Measurements from ENCODE around the gene SLC38A11. TPM values are rescaled to one million over a fixed set of nuclear protein-coding genes. Genes with fewer than 3 reads are reported as not detected.

SLC38A11 gene
- total RNA-seq, 1 experiment from 2014 or later: 0.46 TPM

DNA sequence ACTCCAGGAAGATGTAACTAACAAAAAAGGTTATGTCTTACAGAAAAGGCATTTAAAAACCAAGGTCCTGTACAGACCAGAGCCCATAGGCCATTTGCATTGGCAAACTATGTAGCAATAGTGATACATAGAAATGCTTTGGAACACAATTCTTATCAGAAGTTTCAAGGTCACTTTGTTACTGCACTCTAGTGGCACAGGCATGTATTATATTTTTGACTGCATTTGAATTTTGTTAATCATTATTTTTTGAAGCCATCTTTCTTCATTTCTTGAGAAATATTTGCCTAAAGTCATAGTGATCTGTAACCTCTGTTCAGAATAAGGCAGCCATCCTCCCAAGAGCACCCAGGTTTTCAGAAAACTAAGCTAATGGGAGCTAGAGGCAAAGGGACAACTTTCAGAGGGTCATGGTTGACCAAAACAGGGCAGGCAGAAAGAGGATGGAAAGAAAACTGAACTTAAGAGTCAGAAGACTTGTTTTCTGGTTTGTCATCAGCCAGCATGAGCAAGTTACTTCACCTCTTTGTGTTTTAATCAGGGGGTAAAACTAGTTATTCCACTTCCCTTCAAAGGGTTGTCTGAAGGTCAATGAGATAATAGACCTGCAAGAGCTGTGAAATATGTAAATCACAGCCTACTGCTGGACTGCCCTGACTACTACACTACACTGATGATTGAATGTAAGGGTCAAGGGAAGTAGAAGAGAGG, 41.5 kb downstream of the SLC38A11 start:
- TF ChIP-seq, protein P1, sequence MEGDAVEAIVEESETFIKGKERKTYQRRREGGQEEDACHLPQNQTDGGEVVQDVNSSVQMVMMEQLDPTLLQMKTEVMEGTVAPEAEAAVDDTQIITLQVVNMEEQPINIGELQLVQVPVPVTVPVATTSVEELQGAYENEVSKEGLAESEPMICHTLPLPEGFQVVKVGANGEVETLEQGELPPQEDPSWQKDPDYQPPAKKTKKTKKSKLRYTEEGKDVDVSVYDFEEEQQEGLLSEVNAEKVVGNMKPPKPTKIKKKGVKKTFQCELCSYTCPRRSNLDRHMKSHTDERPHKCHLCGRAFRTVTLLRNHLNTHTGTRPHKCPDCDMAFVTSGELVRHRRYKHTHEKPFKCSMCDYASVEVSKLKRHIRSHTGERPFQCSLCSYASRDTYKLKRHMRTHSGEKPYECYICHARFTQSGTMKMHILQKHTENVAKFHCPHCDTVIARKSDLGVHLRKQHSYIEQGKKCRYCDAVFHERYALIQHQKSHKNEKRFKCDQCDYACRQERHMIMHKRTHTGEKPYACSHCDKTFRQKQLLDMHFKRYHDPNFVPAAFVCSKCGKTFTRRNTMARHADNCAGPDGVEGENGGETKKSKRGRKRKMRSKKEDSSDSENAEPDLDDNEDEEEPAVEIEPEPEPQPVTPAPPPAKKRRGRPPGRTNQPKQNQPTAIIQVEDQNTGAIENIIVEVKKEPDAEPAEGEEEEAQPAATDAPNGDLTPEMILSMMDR (IDR thresholded peaks at IDR 0.05): peak; percentile 23; the same call in 1 of the 2 replicates
- TF ChIP-seq POLR2AphosphoS5 (IDR thresholded peaks at IDR 0.05; ENCODE audit: low read depth, low read length): no peak
- CTCF ChIA-PET: no interaction called here
- no peaks in the 10 kb centered on the region for H3K36me3 ChIP-seq (ENCODE audit: control insufficient read depth, insufficient read depth, low read length)
- H3K4me1 ChIP-seq (ENCODE audit: control insufficient read depth, insufficient read depth, low read length): no peaks in the 10 kb centered on the region
- in situ Hi-C loops (cut with HindIII; ENCODE audit: low pct_unique_long_range_greater_than_20kb, low sequenced_read_pairs): no loop called here
- ATAC-seq: no peak
- no peaks in the 10 kb centered on the region for H3K9me3 ChIP-seq (ENCODE audit: control insufficient read depth, insufficient read depth, low read depth, low read length)
- intact Hi-C loops (cut with micrococcal nuclease; ENCODE audit: unreplicated experiment): no loop called here
- no peak overlapping the region for H3K27ac ChIP-seq (ENCODE audit: low read length)
- H3K4me3 ChIP-seq (ENCODE audit: low read depth in 2 of 2, low read length in 2 of 2): no peak overlapping the region
- POLR2A ChIA-PET: no interaction called here
- DNase-seq (ENCODE audit: low read depth, low spot score): no peak
- no peaks in the 10 kb centered on the region for H3K27me3 ChIP-seq (ENCODE audit: control insufficient read depth, insufficient read depth, low read length)
- BruUV-seq (replicated peaks): no TSS peak

DNA sequence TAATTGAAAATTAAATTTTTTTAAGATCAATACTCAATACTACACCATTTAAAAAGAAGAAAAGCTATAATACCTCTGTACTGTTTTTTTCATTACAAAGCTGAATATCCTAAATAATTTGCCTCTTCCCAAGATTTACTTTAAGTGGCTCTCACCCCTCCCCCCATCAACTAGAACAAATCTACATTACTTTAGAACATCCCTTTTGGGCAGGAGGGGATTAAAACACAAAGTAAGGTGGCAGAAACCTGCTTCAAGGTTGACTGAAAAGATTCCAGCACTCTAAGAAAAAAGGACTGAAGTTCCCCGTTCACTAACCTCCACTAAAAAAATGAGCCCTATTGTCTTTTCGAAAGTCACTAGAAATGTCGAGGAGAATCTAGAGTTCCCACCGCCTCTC, 42.3 kb downstream of the SLC38A11 start:
- no peak overlapping the region for H3K4me3 ChIP-seq (ENCODE audit: low read depth in 2 of 2, low read length in 2 of 2)
- H3K9me3 ChIP-seq (ENCODE audit: control insufficient read depth, insufficient read depth, low read depth, low read length): no peaks in the 10 kb centered on the region
- no peaks in the 10 kb centered on the region for H3K4me1 ChIP-seq (ENCODE audit: control insufficient read depth, insufficient read depth, low read length)
- H3K27me3 ChIP-seq (ENCODE audit: control insufficient read depth, insufficient read depth, low read length): no peaks in the 10 kb centered on the region
- TF ChIP-seq SIN3A (IDR thresholded peaks at IDR 0.05; ENCODE audit: borderline replicate concordance, insufficient read depth, low read depth, low read length) (no peak), TCF7L2 (IDR thresholded peaks at IDR 0.05; ENCODE audit: low read depth, low read length) (no peak), POLR2AphosphoS5 (IDR thresholded peaks at IDR 0.05; ENCODE audit: low read depth, low read length) (no peak), REST (IDR thresholded peaks at IDR 0.05; ENCODE audit: insufficient read depth in 1 of 2, low read depth in 2 of 2, low read length in 1 of 2) (no peak)
- TF ChIP-seq, protein P1 (IDR thresholded peaks at IDR 0.05): no peak
- POLR2A ChIA-PET: no interaction called here
- intact Hi-C loops (cut with micrococcal nuclease; ENCODE audit: unreplicated experiment): no loop called here
- in situ Hi-C loops (cut with HindIII; ENCODE audit: low pct_unique_long_range_greater_than_20kb, low sequenced_read_pairs): no loop called here
- H3K27ac ChIP-seq (ENCODE audit: low read length): no peak overlapping the region
- no peak for DNase-seq (ENCODE audit: low read depth, low spot score)
- CTCF ChIA-PET: no interaction called here
- H3K36me3 ChIP-seq (ENCODE audit: control insufficient read depth, insufficient read depth, low read length): no peaks in the 10 kb centered on the region
- ATAC-seq: no peak
- BruUV-seq (replicated peaks): no TSS peak
